SK-N-SH treated with all-trans-retinoic acid at 6 μM for 48 hours (cell line): Measurements from ENCODE around the gene HYCC1.

Experiments used
- ARNTL ChIP-seq: fragments of 450-650 bp; formaldehyde crosslinking; IDR thresholded peaks from 2 replicates; pipeline ENCODE4 v1.5.0; 2020; ENCODE audit warnings: low read depth, mild to moderate bottlenecking, moderate library complexity, borderline replicate concordance
- PATZ1 ChIP-seq: fragments of 250-450 bp; sonication (Bioruptor Pico); IDR thresholded peaks from 2 replicates; pipeline ENCODE4 v1.8.0; 2020; ENCODE audit warnings: mild to moderate bottlenecking, moderate library complexity, borderline replicate concordance

GRCh38 chr7:23017309-23017708 lies 3.4 kb upstream of the HYCC1 start:
- no peak for TF ChIP-seq ARNTL (CRISPR knock-in tag)
- no peak for TF ChIP-seq PATZ1 (CRISPR knock-in tag)
